Type B pancreatic cell (in vitro differentiated cells): ENCODE results near the gene VIPR2. TPM values are rescaled to one million over a fixed set of nuclear protein-coding genes. Genes with fewer than 3 reads are reported as not detected.

Experiments
- DNase-seq: peaks from one replicate; pipeline ENCODE4 v3.0.0; 2021; ENCODE audit warnings: mixed read lengths; ENCODE audit not compliant: unreplicated experiment; ENCODE audit errors: extremely low spot score
- H3K27ac Mint-ChIP-seq: 2 replicates; pipeline ENCODE4 v1.8.0; 2021; ENCODE audit warnings: mild to moderate bottlenecking, mixed read lengths
- H3K27me3 Mint-ChIP-seq: 2 replicates; pipeline ENCODE4 v1.8.0; 2021; ENCODE audit warnings: mixed read lengths
- H3K36me3 Mint-ChIP-seq: 2 replicates; pipeline ENCODE4 v1.8.0; 2021; ENCODE audit warnings: mixed read lengths
- H3K4me1 Mint-ChIP-seq: one replicate; pipeline ENCODE4 v1.8.0; 2021; ENCODE audit warnings: mixed read lengths; ENCODE audit not compliant: unreplicated experiment
- H3K4me3 Mint-ChIP-seq: 2 replicates; pipeline ENCODE4 v1.8.0; 2021; ENCODE audit warnings: mild to moderate bottlenecking, mixed read lengths
- H3K9me3 Mint-ChIP-seq: 2 replicates; pipeline ENCODE4 v1.8.0; 2021; ENCODE audit warnings: mixed read lengths
- CTCF ChIP-seq: fragments of 200-600 bp; sonication (generic); conservative IDR thresholded peaks from 2 replicates; pipeline ENCODE4 v1.5.0; 2021; ENCODE audit warnings: antibody characterized with exemption, mild to moderate bottlenecking
- total RNA-seq: library from RNA; stranded (reverse); gene quantifications from 2 replicates; pipeline ENCODE4 v1.2.1, GENCODE V29; 2021; ENCODE audit warnings: low replicate concordance

VIPR2 gene
- total RNA-seq, 1 donor from 2014 or later: 0.31 TPM

- no peak overlapping the region for H3K4me3 Mint-ChIP-seq
- H3K27ac Mint-ChIP-seq: no peak overlapping the region
- H3K36me3 Mint-ChIP-seq: no peaks in the 10 kb centered on the region
- TF ChIP-seq CTCF: no peak
- DNase-seq: peak; percentile 60
- H3K9me3 Mint-ChIP-seq: no peaks in the 10 kb centered on the region
- H3K4me1 Mint-ChIP-seq: no peaks in the 10 kb centered on the region
- H3K27me3 Mint-ChIP-seq: peaks cover 73% of the 10 kb centered on the region
Observed at GRCh38 chr7:159140170-159140910, 4.3 kb downstream of the VIPR2 start.

- Mint-ChIP-seq H3K27ac (no peak overlapping the region), H3K4me3 (no peak overlapping the region), H3K9me3 (no peaks in the 10 kb centered on the region), H3K27me3 (peaks cover 73% of the 10 kb centered on the region), H3K4me1 (no peaks in the 10 kb centered on the region), H3K36me3 (no peaks in the 10 kb centered on the region)
- TF ChIP-seq CTCF: no peak
- DNase-seq: peak; percentile 50
Observed at GRCh38 chr7:159139639-159140038, 5.0 kb downstream of the VIPR2 start.

- no peaks in the 10 kb centered on the region for H3K9me3 Mint-ChIP-seq
- no peak for DNase-seq
- no peak overlapping the region for H3K4me3 Mint-ChIP-seq
- no peaks in the 10 kb centered on the region for H3K36me3 Mint-ChIP-seq
- peaks cover 71% of the 10 kb centered on the region for H3K27me3 Mint-ChIP-seq
- no peaks in the 10 kb centered on the region for H3K4me1 Mint-ChIP-seq
- no peak for TF ChIP-seq CTCF
- no peak overlapping the region for H3K27ac Mint-ChIP-seq
Observed at GRCh38 chr7:159139202-159139601, 5.5 kb downstream of the VIPR2 start.

- H3K4me3 Mint-ChIP-seq: no peak overlapping the region
- no peak for DNase-seq
- no peak overlapping the region for H3K27ac Mint-ChIP-seq
- no peaks in the 10 kb centered on the region for H3K4me1 Mint-ChIP-seq
- no peaks in the 10 kb centered on the region for H3K9me3 Mint-ChIP-seq
- peaks cover 64% of the 10 kb centered on the region for H3K27me3 Mint-ChIP-seq
- H3K36me3 Mint-ChIP-seq: no peaks in the 10 kb centered on the region
- TF ChIP-seq CTCF: no peak
Observed at GRCh38 chr7:159138508-159138907, 6.2 kb downstream of the VIPR2 start.

- Mint-ChIP-seq H3K27ac (no peak overlapping the region), H3K4me1 (no peaks in the 10 kb centered on the region), H3K9me3 (no peaks in the 10 kb centered on the region), H3K4me3 (no peak overlapping the region), H3K27me3 (peaks cover 61% of the 10 kb centered on the region), H3K36me3 (no peaks in the 10 kb centered on the region)
- TF ChIP-seq CTCF: no peak
- DNase-seq: no peak
Observed at GRCh38 chr7:159137906-159138305, 6.8 kb downstream of the VIPR2 start.
